Medulla oblongata (tissue), 1 donor: ENCODE measurements around the gene IL20.
"Not testable (repeated sequence)": the region's sequence is repeated elsewhere in the genome, so short reads cannot be mapped to it uniquely, and the experiment has no call there.

Experiments
- DNase-seq: peaks from one replicate; pipeline ENCODE4 v3.0.0-alpha.2; 2015; ENCODE audit errors: extremely low spot score

IL20 gene

DNA sequence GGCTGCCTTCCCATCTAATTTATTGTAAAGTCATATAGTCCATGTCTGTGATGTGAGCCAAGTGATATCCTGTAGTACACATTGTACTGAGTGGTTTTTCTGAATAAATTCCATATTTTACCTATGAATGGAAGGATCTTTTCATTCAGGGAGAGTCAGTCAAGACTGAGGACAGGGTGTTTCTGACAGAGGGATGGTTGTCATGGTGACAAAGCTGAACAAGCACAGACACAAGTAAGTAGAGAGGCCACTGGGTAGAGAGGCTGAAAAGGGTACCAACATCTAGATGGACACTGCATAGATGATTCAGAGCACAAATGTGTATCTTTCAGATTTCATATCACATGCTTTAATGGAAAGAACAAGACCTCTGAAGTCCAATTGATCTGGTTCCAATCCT is 22.6 kb upstream of the IL20 start:
- no peak for DNase-seq

DNA sequence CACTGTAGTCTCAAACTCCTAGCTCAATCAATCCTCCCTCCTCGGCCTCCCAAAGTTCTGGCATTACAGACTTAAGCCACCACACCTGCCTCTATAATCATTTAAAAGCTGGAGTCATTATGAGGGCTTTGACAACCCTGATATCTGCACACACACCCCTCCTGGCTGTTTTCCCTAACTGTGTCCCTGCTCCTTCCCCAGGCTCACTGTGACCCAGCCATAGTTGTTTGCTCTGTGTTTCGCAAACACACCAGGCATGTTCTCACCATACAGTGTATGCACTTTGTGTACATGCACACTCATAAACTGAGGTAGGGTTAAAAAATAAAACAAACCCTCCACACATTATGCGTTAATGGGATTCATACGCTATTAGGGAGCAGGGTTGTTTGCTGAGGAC is 21.8 kb upstream of the IL20 start:
- no peak for DNase-seq

DNA sequence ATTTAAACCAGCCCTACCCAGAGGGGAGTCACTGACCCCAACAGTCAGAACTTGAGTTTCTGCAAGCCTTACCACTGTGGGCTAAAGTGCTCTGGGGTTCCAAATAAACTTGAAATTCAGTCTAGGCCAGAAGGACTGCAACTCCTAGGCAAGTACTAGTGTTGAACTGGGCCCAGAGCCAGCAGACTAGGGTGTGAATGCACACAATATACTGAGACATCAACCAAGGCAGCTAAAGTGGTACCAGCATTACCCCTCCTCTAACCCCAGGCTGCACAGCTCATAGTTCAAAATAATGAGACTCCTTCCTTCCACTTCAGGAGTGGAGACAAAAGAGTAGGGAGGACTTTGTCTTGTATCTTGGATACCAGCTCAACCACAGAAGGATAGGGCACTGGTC is 18.9 kb upstream of the IL20 start:
- DNase-seq: no peak

DNA sequence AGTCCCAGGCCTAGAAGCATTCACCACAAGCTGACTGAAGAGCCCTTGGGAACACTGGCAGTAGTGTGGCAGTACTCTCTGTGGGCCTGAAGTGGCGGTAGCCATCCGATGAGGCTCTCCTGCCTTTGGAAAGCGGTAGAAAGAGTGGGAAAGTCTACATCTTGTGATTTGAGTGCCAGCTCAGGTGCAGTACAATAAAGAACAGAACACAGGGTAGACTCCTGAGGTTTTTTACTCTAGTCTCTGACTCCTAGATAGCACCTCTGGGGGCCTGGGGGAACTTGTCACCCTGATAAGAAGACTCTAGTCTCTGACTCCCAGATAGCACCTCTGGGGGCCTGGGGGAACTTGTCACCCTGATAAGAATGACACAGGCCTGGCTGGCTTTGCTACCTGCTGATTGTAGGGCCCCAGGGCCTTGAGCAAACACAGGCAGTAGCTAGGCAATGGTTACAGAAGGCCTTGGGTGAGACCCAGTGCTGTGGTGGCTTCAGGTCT is 18.0 kb upstream of the IL20 start:
- no peak for DNase-seq

DNA sequence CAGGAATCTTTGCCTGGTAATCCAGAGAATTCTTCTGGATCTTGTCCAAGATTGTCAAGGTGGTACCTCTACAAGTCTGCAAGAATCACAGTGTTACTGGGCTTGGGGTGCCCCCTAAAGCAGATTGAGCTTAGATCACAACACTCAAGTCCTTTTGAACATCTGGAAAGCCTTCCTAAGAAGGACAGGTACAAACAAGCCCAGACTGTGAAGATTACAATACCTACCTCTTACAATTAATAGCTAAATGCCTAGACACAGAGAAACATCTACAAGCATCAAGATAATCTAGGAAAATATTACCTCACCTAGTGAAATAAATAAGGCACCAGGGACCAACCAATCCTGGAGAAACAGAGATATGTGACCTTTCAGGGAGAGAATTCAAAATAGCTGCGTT is 17.5 kb upstream of the IL20 start:
- no peak for DNase-seq

DNA sequence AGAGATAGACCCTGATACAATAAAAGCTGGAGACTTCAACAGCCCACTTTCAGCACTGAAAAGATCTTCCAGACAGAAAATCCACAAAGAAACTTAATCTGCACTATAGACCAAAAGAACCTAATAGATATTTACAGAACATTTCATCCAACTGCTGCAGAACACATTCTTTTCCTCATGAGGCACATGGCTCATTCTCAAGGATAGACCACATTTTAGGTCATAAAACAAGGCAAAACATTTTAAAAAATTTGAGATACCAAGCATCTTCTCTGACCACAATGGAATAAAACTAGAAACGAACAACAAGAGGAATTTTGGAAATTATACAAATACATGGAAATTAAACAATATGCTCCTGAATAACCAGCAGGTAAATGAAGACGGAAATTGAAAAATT is 15.0 kb upstream of the IL20 start:
- no peak for DNase-seq

DNA sequence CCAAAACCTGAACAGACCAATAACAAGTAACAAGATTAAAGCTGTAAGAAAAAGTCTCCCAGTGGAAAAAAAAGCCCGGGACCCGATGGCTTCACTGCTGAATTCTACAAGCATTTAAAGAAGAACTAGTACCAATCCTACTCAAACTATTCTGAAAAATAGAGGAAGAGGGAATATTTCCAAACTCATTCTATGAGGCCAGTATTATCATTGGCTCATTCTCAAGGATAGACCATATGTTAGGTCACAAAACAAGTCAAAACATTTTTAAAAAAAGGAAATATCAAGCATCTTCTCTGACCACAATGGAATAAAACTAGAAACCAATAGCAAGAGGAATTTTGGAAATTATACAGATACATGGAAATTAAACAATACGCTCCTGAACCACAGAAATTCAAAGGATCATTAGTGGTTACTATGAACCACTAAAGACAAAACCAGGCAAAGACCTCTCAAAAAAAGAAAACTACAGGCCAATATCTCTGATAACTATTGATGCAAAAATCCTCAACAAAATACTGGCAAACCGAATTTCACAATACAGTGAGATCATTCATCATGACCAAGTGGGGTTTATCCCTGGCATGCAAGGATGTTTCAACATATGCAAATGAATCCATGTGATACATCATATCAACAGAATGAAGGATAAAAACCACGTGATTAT is 13.9 kb upstream of the IL20 start:
- no peak for DNase-seq

DNA sequence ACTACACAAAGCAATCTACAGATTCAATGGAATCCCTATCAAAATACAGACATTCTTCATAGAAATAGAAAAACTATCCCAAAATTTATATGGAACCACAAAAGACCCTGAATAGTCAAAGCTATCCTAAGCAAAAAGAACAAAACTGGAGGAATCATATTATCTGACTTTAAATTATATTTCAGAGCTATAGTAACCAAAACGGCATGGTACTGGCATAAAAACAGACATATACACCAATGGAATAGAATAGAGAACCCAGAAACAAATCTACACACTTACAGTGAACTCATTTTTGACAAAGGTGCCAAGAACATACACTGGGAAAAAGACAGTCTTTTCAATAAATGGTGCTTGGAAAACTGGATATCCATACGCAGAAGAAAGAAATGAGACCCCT is 12.8 kb upstream of the IL20 start:
- DNase-seq: not testable (repeated sequence)

DNA sequence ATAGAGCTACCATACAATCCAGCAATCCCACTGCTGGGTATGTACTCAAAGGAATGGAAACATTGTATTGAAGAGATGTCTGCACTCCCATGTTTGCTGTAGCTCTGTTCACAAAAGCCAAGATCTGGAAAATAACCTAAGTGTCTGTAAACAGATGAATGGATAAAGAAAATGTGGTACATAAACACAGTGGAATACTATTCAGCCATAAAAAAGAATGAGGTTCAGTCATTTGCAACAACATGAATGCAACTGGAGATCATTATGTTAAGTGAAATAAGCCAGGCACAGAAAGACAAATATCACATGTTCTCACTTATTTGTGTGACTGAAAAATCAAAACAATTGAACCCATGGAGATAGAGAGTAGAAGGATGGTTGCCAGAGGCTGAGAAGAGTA is 11.7 kb upstream of the IL20 start:
- DNase-seq: not testable (repeated sequence)

DNA sequence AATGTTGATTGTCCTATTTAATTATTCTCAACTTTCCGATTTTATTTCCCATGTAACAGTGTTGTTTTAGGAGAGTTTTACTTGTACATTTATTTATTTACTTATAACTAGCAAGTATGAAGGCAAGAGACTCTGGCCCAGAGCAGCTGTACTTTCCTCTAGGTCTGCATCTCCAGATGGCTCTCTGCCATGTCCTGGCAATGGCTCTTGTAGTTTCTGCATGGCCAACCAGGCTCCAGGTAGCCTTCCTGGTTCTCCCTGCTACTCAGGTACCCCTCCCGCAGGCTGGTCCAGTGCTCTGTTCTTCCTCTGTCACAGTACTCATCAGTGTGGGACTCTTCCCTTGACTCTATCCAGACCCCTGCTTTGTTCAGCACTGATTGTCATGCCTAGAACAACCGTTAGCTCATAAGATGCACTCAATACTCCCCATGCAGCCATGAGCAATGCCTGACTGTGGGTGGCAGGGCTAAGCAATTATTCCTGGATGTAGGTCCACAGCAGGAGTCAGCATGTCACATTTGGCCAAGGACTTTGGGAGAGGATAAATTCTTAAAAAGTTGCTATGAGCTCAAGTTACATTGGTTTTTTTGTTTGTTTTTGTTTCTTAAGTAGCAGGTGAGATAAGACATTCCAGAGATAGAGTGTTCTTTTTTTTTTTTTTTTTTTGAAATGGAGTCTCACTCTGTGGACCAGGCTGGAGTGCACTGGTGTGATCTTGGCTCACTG is 10.9 kb upstream of the IL20 start:
- DNase-seq: no peak

DNA sequence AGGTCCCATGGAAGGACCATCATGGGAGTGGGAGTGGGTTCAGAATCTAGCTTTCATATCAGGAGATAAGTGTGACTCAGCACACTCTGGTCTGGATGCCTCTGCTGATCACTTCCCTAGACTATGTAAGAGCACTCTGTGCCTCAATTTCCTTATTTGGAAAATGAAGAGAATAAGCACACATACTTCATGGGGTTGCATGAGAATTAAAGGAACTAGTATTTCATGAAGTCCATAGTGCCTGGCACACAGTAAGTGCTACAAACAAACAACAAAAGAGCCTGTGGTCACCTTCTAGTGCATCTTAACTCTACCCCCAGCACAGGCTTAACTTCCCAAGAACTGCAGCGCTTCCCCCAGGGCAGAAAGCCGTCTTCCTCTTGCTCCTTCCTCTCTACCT is 9.6 kb upstream of the IL20 start:
- no peak for DNase-seq

DNA sequence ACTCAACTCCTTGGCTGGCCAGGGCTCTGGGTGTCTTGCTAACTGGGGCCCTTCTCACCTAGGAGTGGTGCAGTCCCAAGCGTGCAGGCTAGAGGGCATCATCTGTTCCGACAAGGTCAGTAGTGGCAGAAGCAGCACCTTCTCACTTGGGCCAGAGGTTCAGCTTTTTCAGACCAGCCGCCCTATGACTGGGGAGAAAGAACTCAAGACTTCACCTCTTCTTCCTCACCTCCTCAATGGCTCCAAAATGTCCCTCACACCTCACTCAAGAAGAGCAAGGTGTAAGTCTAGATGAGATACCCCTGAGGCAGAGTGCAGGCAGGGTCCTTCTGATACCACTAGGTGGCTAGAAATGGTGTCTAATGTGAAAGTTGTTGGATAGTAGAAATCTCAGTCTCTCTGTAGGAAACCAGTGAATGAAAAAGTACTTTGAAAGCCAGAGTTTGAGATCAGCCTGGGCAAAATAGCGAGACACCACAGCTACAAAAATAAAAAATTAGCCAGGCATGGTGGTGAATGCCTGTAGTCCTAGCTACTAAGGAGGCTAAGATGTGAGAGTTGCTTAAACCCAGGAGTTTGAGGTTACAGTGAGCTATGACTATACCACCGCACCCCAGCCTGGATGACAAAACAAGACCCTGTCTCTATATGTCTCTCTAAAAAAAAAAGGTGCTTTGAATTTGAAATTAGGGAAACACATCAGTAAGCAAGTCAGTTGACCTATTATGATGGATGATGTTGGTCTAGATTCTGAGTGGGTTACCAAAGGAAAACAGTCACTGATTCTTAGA is 8.6 kb upstream of the IL20 start:
- no peak for DNase-seq

DNA sequence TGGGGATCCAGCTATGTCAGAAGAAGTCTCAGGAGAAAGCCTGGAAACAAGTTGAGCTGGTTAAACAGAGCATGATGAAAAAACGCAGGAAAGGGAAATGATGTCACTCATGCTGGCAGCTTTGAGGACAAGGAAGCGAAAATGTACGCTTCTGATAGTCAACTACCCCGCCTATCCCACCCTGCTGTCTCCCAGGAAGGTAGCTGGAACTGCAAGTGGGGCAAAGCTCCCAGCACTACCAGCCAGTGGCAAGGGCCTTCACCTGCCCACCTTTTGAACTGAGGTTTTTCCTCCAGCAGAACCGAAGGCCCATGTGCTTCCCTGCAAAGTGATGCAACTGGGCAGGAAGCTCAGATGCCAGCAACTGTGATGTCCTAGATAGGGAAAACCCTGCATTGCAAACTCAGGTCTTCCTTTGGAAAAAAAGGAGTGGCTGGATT is 6.3 kb upstream of the IL20 start:
- peak; percentile 42 for DNase-seq

DNA sequence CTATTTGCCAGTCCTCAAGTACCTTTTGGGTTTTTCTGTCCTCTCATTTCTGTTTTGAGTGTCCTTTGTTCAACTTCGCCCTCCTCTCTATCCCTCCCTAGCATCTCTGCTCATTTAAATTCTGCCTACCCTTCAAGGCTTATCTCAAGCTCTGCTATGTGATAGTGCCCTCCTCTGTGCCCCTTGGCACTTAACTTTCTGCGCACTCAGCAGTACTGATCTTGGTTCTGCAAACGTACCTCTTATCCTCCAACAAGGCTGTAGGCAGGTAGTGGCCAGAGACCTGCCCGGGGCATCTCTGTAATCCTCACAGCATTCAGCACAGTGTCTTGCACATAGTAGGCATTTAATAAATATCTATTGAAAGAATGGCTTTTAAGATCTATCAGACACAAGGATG is 5.3 kb upstream of the IL20 start:
- DNase-seq: no peak

DNA sequence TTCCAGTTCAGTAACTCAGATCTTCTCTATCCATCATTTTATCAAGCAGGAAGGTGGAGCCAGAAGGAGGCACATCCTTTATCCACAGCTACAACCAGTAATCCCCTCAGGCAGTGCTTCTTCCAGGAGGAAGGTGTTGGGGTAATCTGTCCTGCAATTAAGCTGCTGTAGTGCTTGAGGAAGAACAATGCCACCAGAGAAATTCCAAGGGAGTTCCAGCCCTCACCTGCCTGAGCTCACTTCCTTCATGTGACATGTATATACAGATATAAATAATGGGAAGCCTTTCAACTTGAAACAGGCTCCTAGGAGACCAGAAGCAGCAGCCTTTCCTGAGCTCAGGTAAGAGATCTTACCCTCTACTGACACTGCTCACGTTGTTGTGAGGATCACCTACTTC is 2.2 kb upstream of the IL20 start:
- no peak for DNase-seq

DNA sequence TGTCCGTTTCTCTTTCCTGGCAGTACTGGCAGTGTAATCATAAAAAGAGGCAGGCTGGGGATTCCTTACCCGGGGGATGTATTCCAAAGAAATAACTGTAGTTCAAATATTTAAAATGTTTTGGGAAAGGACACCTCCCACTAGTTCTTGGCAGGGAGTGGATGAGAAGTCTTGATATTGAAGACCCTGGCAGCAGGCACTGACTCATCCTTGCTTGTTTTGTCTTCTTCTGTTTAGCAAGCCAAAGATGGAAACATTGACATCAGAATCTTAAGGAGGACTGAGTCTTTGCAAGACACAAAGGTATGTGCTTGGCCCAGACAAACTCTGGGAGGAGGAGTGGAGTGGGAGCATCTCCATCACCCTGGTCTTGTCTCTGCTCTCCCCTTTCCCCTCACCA is 639 bp downstream of the IL20 start:
- DNase-seq: no peak

DNA sequence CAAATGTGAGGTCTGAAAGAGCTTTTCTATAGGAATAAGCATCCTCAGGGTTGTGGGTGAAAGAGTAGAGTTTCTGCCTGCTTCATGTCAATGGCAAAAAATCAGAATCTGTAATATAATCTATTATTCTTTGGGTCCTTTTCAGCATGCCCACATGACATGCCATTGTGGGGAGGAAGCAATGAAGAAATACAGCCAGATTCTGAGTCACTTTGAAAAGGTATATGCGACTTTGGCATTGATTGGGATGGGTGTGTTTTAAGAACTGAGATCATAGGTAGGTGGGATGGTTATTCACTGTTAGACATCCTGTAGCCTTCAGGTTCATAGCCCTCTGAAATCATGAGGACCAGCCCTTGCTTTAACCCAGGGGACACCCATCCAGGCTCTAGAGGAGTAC is 1.8 kb downstream of the IL20 start:
- DNase-seq: no peak

DNA sequence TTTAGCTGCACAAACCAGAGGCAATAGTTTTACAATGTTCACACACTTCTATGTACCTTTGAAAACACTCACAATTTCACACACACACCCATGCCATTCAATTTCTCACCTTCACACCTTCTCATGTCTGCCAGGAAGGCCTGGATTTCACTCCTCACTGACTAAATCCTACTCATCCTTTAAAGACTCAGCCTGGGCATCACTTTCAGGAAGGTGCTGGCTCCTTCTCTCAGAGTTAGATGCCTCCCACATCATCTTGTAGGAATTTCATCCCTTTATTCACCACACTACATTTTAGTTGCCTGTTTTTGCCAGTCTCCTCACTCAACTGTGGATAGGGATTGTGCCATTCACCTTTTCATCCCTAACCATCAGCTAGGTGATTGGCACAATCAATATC is 2.3 kb downstream of the IL20 start:
- no peak for DNase-seq

DNA sequence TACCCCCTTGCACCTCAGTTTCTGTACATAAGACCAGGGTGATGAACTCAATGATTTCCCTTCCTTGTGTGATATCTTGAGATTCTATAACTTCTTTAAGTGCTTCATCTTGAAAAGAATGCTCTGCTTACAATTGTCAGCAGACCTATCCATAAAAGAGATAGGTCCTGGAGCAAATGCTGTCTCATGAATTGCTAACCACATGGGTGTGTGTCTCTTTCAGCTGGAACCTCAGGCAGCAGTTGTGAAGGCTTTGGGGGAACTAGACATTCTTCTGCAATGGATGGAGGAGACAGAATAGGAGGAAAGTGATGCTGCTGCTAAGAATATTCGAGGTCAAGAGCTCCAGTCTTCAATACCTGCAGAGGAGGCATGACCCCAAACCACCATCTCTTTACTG is 2.8 kb downstream of the IL20 start:
- DNase-seq: no peak

DNA sequence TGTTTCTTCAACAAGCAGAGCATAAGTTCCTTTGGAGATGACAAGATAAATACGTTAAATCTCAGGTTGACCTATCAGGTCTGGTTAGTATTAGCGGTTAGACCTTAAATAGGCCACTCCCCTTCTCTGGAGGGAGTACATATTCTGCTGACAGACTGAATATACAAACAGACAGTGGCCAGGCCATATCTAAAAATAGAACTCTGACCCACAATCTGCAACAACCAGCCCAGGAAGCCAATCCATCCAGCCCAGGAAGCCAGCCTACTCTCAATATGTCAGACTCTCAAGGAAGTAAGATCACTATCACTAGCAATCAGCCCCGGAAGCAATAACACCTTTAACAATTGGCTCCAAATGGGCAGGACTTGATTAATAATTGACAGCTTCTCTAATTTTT is 6.7 kb downstream of the IL20 start:
- DNase-seq: no peak

DNA sequence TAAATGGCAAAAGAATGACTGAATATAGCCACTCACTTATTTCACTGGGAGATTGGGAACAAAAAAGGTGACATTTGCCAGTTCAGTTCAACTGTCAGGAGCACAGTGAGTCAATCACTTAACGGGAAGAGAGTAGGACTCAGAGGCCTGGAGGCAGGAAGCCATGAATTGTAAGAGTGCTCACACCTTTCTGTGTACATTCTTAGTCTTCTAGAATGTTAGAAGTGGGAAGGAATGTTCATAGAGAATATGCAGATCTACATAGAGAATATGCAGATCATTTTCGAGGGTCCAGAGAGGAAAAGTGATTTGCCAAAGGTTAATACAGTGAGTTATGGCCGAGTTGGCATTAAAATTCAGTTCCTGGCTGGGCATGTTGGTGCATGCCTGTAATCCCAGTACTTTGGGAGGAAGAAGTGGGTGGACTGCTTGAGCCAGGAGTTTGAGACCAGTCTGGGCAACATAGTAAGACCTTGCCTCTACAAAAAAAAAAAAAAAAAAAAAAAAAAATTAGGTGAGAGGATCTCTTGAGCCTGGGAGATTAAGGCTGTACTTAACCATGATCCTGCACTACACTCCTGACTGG is 8.3 kb downstream of the IL20 start:
- no peak for DNase-seq

DNA sequence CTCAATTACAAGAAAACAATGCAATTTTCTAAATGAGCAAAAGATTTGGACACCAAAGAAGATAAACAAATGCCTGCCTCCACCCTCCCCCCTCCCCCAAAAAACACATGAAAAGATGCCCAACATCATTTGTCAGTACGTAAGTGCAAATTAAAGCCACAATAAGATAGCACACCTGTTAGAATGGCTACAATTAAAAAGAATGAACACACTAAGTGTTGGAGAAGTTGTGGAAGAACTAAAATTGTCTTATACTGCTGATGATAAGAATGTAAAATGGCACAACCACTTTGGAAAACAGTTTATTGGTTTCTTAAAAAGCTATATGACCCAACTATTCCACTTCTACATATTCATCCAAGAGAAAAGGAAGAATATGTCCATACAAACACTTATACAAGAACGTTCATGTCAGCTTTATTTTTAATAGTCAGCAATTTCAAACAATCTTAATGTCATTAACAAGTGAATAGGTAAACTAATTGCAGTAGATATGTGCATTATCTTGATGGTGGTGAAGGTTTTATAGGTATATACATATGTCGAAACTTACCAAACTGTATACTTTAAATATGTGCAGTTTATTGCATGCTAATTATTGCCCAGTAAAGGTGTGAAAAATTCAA is 10.4 kb downstream of the IL20 start:
- no peak for DNase-seq
